BE2C (cell line): ENCODE measurements around the gene ART5.
"Not testable (repeated sequence)": the region's sequence is repeated elsewhere in the genome, so short reads cannot be mapped to it uniquely, and the experiment has no call there.

Experiments
- DNase-seq: peaks from one replicate; pipeline ENCODE4 v3.0.0-alpha.2; 2020
- H3K27me3 ChIP-seq: fragments of 250-450 bp; sonication (Bioruptor Pico); 2 replicates; pipeline ENCODE4 v1.5.1; 2020; ENCODE audit warnings: mild to moderate bottlenecking
- H3K36me3 ChIP-seq: fragments of 250-450 bp; sonication (Bioruptor Pico); 2 replicates; pipeline ENCODE4 v1.5.1; 2020; ENCODE audit warnings: mild to moderate bottlenecking
- H3K4me1 ChIP-seq: fragments of 250-450 bp; sonication (Bioruptor Pico); 2 replicates; pipeline ENCODE4 v1.5.1; 2020
- H3K4me3 ChIP-seq: 2 replicates; pipeline ENCODE4 v1.5.1; 2011; ENCODE audit warnings: low read depth, low read length
- H3K9me3 ChIP-seq: fragments of 250-450 bp; sonication (Bioruptor Pico); 2 replicates; pipeline ENCODE4 v1.5.1; 2020
- CTCF ChIP-seq: IDR thresholded peaks from 2 replicates; pipeline ENCODE4 v1.5.1; 2012; ENCODE audit warnings: mild to moderate bottlenecking, low read depth, low read length

The ART5 gene

DNA sequence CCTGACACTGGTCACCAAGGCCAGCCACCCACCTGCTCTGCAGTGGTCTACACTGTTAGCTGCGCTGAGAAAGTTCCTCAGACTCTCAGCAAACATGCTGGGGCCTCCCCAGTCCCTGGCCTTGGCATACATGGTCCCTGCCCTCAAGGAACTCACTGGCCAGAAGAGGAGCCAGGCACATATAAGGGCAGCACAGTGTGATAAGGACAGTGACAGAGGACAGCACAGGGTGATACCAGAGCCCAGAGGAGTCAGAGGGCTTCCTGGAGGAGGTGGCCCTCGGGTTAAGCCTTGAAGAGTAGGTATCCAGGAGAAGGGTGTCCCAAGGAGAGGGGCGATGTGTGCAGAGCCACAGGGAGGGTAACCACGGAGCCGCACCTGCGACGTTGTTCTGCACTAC, 3.8 kb upstream of the ART5 start:
- no peak for DNase-seq
- H3K27me3 ChIP-seq: no peaks in the 10 kb centered on the region; the same call in 1 of the 2 replicates
- H3K36me3 ChIP-seq: no peaks in the 10 kb centered on the region
- no peaks in the 10 kb centered on the region for H3K4me1 ChIP-seq
- H3K9me3 ChIP-seq: no peaks in the 10 kb centered on the region
- H3K4me3 ChIP-seq: no peak overlapping the region
- TF ChIP-seq CTCF: no peak

GRCh38 chr11:3644817-3645235, 3.0 kb upstream of the ART5 start, which contains the start of gene ART1:
ART1 (plus strand) TSS chr11:3645128; CDS start chr11:3659214, 14,086 bp downstream.
- Histone ChIP-seq H3K4me1 (no peaks in the 10 kb centered on the region), H3K36me3 (no peaks in the 10 kb centered on the region), H3K4me3 (no peak within 1 kb of the TSS), H3K27me3 (no peaks in the 10 kb centered on the region; the same call in 1 of the 2 replicates), H3K9me3 (no peaks in the 10 kb centered on the region)
- no peak for TF ChIP-seq CTCF
- DNase-seq: no peak

- DNase-seq, H3K27me3 ChIP-seq, H3K9me3 ChIP-seq, H3K4me1 ChIP-seq, H3K4me3 ChIP-seq, H3K36me3 ChIP-seq: not testable (repeated sequence)
Measured at GRCh38 chr11:3643102-3643546, 1.3 kb upstream of the ART5 start.

DNA sequence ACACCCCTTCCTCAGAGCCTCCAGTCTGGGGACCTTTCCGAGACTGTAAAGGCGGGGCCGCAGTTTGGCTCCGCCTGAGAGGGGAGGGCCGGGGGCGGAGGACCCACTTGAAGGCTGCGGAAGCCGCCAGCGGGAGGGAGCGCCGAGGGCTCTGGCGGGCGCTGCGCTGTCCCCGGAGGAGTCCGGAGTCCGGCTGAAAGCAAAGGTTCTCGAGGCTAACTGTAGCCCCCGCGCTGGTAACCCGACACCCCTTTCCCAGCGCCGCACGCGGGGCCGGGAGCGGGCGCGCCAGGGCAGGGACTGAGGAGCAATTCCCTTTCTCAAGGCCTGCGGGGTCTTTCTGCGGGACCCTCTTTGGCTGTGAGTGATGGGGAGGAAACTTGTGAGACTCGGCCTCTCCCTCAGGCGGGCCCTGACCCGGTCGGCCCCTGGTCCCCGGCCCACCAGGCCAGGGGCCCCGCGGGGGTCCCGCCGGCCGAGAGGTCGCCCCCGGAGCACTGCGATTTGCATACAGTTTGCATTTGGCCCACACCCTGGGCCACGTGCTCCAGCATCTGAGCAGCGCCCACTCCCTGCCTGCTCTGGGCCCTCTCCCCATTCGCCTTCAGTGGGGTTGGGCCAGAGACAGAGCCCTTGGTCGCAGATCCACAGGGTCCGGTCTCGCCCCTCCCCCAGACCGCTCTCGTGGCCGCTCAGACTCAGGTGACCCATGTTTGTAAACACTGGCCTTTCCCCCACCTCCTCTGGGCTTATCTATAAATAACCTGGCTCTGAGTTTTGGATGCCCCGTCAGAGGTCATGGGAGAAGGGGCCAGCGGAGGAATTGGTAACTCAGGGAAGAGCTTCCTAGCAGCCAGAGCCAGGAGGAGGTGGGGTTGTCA, 519 bp upstream of the ART5 start:
- H3K36me3 ChIP-seq: no peaks in the 10 kb centered on the region
- DNase-seq: peak; percentile 72
- H3K4me1 ChIP-seq: no peaks in the 10 kb centered on the region
- no peaks in the 10 kb centered on the region; the same call in 1 of the 2 replicates for H3K27me3 ChIP-seq
- peak overlapping the region; percentile 37 for H3K4me3 ChIP-seq
- TF ChIP-seq CTCF: no peak
- no peaks in the 10 kb centered on the region for H3K9me3 ChIP-seq

- no peaks in the 10 kb centered on the region for H3K36me3 ChIP-seq
- TF ChIP-seq CTCF: no peak
- DNase-seq: no peak
- no peak overlapping the region for H3K4me3 ChIP-seq
- H3K27me3 ChIP-seq: no peaks in the 10 kb centered on the region; the same call in 1 of the 2 replicates
- H3K9me3 ChIP-seq: no peaks in the 10 kb centered on the region
- no peaks in the 10 kb centered on the region for H3K4me1 ChIP-seq
Measured at GRCh38 chr11:3641191-3641590, 601 bp downstream of the ART5 start.

GRCh38 chr11:3639841-3640240, 2.0 kb downstream of the ART5 start:
- DNase-seq: no peak
- Histone ChIP-seq H3K4me1 (no peaks in the 10 kb centered on the region), H3K4me3 (no peak overlapping the region), H3K27me3 (no peaks in the 10 kb centered on the region; the same call in 1 of the 2 replicates), H3K9me3 (no peaks in the 10 kb centered on the region), H3K36me3 (no peaks in the 10 kb centered on the region)
- TF ChIP-seq CTCF: no peak
